ENCODE data around the gene CCDC68. TPM values are rescaled to one million over a fixed set of nuclear protein-coding genes. Genes with fewer than 3 reads are reported as not detected.
"Not testable (repeated sequence)": the region's sequence is repeated elsewhere in the genome, so short reads cannot be mapped to it uniquely, and the experiment has no call there.

CCDC68 gene
- total RNA-seq, 2 experiments from 2014 or later, result 0.29 TPM; not detected in 1

DNA sequence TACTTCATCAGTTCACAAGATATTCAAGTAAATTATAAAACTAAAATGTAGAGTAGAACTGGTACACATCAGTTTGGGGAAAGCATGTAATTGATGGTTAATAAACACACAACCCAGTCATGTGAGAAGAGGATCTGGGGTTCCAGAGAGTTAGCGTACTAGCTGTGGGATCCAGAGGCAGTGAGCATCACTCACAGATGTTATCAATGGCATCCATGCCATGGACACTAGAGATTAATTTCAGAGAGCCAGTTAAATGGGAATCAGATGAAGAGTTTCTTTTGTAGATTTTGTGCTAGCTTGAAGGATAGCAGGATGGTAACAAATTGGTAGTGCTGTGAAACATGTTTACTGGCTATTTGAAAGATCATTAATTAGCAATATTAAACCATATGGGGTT, 21.8 kb upstream of the CCDC68 start:
- Mint-ChIP-seq H3K27ac (no peak overlapping the region), H3K4me3 (no peak overlapping the region), H3K4me1 (no peaks in the 10 kb centered on the region), H3K9me3 (no peaks in the 10 kb centered on the region), H3K27me3 (peaks cover 4% of the 10 kb centered on the region), H3K36me3 (ENCODE audit: low read depth) (no peaks in the 10 kb centered on the region)
- ChIA-PET CTCF (no interaction called here), POLR2A (no interaction called here)
- DNase-seq, result no peak

DNA sequence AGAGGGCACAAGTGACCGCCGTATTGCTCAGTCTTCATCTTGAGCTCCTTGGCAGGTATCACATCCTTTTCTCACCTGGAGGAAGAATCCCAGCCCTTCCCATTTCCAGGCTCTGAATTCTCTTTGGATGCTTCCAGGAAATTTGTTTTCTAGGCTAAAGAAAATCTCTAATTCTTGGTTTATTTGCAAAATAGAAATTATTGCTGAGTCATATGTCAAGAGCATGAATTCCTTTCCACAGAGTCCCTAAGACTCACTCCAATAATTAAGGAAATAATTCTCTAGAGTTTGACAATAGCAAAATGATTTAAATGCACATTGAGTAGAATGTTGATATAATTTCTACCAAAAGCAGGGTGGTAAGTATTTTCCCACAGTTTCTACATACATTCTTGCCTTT, 16.3 kb upstream of the CCDC68 start:
- Mint-ChIP-seq H3K4me3 (no peak overlapping the region), H3K27me3 (peaks cover 4% of the 10 kb centered on the region), H3K4me1 (no peaks in the 10 kb centered on the region), H3K9me3 (no peaks in the 10 kb centered on the region), H3K27ac (no peak overlapping the region), H3K36me3 (ENCODE audit: low read depth) (no peaks in the 10 kb centered on the region)
- POLR2A ChIA-PET, result no interaction called here
- DNase-seq, result no peak
- CTCF ChIA-PET, result interaction anchor here (1.8 kb wide), 1 partner anchor 15 kb away, joined by 4 read pairs; no protein-coding TSS in a partner anchor

DNA sequence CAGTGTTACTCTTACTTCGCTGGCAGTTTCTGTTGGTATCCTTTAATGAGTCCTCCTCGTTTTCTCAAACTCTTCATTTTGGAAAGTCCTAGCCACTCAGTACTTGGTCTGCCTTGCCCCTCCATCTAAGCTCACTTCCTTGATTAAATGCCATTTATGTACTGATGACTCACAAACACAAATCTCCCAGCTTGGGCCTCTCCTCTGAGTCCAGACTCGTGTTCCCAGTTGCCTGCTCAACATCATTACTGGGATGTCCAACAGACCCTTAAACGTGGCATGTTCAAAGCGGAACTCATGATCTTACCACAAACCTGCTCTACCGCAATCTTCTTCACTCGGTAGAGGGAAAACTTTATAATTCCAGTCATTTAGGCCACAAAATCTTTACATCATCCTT, 13.8 kb upstream of the CCDC68 start:
- ChIA-PET CTCF (interaction anchor here (0.6 kb wide), 1 partner anchor 1044 kb away, joined by 5 read pairs; no protein-coding TSS in a partner anchor), POLR2A (no interaction called here)
- H3K9me3 Mint-ChIP-seq, result peaks cover 2% of the 10 kb centered on the region
- H3K36me3 Mint-ChIP-seq (ENCODE audit: low read depth), result no peaks in the 10 kb centered on the region
- no peaks in the 10 kb centered on the region for H3K4me1 Mint-ChIP-seq
- H3K4me3 Mint-ChIP-seq, result no peak overlapping the region
- DNase-seq, result no peak
- H3K27me3 Mint-ChIP-seq, result peaks cover 2% of the 10 kb centered on the region
- no peak overlapping the region for H3K27ac Mint-ChIP-seq

DNA sequence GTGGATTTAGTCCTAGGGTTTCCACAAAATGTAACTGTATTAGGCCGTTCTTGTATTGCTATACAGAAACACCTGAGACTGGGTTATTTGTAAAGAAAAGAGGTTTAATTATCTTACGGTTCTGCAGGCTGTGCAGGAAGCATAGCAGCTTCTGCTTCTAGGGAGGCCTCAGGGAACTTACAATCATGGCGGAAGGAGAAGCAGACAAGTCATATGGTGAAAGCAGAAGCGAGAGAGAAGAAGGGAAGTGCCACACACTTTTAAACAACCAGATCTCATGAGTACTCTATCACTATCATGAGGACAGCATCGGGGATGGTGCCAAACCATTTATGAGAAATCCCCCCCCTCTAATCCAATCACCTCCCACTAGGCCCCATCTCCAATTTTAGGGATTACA, 9.5 kb upstream of the CCDC68 start:
- Mint-ChIP-seq H3K4me3 (no peak overlapping the region), H3K27me3 (peaks cover 9% of the 10 kb centered on the region), H3K4me1 (no peaks in the 10 kb centered on the region), H3K27ac (no peak overlapping the region), H3K36me3 (ENCODE audit: low read depth) (no peaks in the 10 kb centered on the region), H3K9me3 (peaks cover 2% of the 10 kb centered on the region)
- ChIA-PET CTCF (no interaction called here), POLR2A (no interaction called here)
- no peak for DNase-seq

DNA sequence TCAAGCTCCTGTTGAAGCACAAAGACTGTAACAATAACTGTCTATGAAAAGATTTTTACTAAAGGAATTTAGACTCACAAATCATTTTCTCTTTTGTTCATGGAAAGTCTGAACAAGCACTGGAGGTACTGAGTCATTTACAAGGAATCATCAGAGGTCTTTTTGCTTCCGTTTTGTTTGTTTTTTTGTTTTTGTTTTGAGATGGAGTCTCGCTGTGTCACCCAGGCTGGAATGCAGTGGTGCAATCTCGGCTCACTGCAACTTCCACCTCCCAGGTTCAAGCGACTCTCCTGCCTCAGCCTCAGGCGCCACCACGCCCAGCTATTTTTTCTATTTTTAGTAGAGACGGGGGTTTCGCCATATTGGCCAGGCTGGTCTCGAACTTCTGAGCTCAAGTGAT, 9.0 kb upstream of the CCDC68 start:
- not testable (repeated sequence) for H3K4me1 Mint-ChIP-seq, H3K9me3 Mint-ChIP-seq
- peaks cover 15% of the 10 kb centered on the region for H3K27me3 Mint-ChIP-seq

DNA sequence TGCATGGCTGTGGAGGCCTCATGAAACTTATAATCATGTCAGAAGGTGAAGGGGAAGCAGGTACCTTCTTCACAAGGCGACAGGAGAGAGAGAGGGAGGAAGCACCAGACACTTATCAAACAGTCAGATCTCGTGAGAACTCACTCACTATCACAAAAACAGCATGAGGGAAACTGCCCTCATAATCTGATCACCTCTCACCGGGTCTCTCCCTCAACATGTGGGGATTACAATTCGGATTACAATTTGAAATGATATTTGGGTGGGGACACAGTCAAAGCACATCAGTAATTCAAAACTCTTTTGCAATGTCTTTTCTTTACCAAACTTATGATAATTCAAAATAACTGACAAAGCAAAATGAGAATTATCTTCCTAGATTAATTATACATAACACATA, 8.5 kb upstream of the CCDC68 start:
- Mint-ChIP-seq H3K36me3 (ENCODE audit: low read depth) (no peaks in the 10 kb centered on the region), H3K4me3 (no peak overlapping the region), H3K9me3 (peaks cover 2% of the 10 kb centered on the region), H3K27ac (no peak overlapping the region), H3K4me1 (no peaks in the 10 kb centered on the region), H3K27me3 (peaks cover 17% of the 10 kb centered on the region)
- DNase-seq, result no peak
- ChIA-PET POLR2A (no interaction called here), CTCF (no interaction called here)

More for the DNA sequence above, 9.0 kb upstream of the CCDC68 start:
- DNase-seq; H3K36me3 Mint-ChIP-seq (ENCODE audit: low read depth); CTCF ChIA-PET; H3K4me3 Mint-ChIP-seq; H3K27ac Mint-ChIP-seq; POLR2A ChIA-PET: not testable (repeated sequence)

DNA sequence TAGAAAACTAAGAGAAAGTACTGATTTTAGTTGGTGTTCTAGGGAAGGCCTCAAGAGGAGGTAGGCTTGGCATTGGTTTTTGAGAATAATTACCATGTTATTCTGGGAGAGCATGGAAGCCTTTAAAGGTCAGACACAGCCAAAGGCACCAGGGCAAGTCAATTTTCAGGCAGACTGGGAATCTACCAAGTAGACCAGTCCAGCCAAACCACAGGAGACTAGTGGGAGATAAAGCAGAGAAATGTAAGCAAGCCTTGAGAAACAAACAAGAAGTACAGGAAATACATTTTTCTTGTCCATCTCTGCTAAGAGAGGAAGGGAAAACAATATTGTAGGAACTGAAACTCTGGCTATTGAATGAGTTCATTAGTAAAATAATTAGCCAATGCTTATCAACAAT, 5.5 kb upstream of the CCDC68 start:
- H3K27ac Mint-ChIP-seq, result no peak overlapping the region
- no peaks in the 10 kb centered on the region for H3K36me3 Mint-ChIP-seq (ENCODE audit: low read depth)
- H3K9me3 Mint-ChIP-seq, result peaks cover 2% of the 10 kb centered on the region
- peaks cover 2% of the 10 kb centered on the region for H3K4me1 Mint-ChIP-seq
- ChIA-PET CTCF (no interaction called here), POLR2A (no interaction called here)
- no peak overlapping the region for H3K4me3 Mint-ChIP-seq
- no peak for DNase-seq
- peaks cover 38% of the 10 kb centered on the region for H3K27me3 Mint-ChIP-seq

DNA sequence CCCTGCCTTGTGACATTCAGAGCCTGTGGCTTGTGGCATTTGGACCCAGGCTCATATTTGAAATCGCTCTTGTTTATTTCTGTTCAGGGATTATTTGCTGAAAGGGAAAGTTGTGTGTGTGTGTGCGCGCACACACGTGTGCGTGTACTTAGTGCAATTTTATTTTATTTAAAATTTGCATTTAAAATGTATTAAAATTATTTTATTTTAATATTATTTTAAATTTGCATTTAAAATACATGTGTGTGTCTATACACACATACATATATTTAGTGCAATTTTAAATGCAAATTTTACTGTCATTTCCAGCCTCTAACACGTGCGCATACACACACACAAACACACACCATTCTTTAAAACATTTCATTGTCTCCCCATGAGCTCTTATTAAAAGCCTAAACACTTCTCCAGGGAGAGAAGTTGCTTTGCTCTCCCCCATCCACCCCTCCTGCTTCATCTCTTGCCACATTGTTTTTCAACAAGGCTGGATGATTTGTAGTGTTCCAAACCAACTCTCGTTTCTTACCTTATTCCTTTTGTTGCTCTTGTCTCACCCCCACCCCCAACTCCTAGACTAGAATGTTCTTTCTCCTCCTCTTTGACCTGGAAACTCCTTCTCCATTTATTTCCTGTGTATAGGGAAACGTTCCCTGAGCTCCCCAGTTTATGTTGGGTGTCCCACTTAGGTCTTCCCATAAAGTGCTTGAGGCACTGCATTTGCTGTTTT, 3.8 kb upstream of the CCDC68 start:
- Mint-ChIP-seq H3K4me1 (peaks cover 5% of the 10 kb centered on the region), H3K27ac (no peak overlapping the region), H3K4me3 (no peak overlapping the region), H3K27me3 (peaks cover 50% of the 10 kb centered on the region), H3K36me3 (ENCODE audit: low read depth) (no peaks in the 10 kb centered on the region), H3K9me3 (no peaks in the 10 kb centered on the region)
- ChIA-PET CTCF (no interaction called here), POLR2A (no interaction called here)
- no peak for DNase-seq

DNA sequence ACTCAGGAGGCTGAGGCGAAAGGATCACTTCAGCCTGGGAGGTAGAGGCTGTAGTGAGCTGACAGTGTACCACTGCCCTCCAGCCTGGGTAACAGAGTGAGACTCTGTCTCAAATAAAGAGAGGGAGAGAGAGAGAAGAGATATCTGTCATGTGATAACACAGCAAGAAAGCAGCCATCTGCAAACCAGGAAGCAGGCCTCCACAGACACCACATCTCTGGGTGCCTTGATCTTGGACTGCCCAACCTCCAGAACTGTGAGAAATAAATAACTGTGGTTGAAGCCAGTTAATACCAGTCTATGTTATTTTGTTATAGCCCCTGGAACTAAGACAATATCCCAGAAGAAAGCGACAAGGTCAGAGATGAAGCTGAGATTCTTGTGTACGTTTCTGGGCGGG, 2.6 kb upstream of the CCDC68 start:
- Mint-ChIP-seq H3K4me3 (no peak overlapping the region), H3K27me3 (peaks cover 60% of the 10 kb centered on the region), H3K4me1 (peaks cover 5% of the 10 kb centered on the region), H3K27ac (no peak overlapping the region), H3K9me3 (no peaks in the 10 kb centered on the region), H3K36me3 (ENCODE audit: low read depth) (no peaks in the 10 kb centered on the region)
- no peak for DNase-seq
- POLR2A ChIA-PET, result no interaction called here
- CTCF ChIA-PET, result no interaction called here

DNA sequence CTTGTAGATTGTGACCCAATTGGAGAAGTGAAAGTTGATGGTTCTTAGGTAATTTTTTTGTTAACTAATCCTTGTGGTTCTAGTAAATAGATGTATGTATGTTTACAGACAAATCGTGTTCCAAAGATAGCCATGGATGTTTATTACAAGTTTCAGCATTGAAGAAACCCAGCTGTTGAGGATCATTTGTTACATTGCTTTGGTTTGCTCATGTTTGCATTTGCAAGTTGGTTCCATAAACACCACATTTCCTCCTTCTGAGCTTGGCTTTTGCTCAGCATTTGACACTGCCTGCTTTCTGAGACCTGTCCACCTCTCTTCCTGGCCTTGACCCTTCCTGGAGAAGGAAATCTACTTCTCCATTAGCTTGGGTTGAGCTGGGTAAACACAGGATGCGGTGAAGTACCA, 1.8 kb upstream of the CCDC68 start:
- Mint-ChIP-seq H3K27me3 (peaks cover 65% of the 10 kb centered on the region), H3K4me1 (peaks cover 5% of the 10 kb centered on the region), H3K27ac (no peak overlapping the region), H3K4me3 (no peak overlapping the region), H3K9me3 (no peaks in the 10 kb centered on the region), H3K36me3 (ENCODE audit: low read depth) (no peaks in the 10 kb centered on the region)
- no peak for DNase-seq
- ChIA-PET POLR2A (no interaction called here), CTCF (interaction anchor here (1.4 kb wide), 1 partner anchor 14 kb away, joined by 4 read pairs; no protein-coding TSS in a partner anchor)

DNA sequence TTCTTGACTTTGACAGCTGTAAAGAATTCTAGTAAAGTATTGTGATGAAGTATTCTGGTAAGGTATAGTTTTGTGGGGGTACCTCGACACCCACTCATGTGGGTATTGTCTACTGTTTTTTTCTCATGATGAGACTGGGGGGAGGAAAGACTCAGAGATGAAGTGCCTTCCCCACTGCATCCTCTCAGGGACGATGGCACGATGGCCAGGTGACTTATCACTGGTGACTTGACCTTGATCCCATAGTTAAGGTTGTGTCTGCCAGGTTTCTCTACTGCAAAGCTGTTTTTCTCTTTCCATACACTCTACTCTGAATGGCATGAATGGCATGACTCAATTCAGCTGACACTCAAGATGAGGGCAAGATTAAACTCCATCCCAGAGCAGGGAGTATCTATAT, 936 bp upstream of the CCDC68 start:
- DNase-seq, result no peak
- no peak overlapping the region for H3K4me3 Mint-ChIP-seq
- no peaks in the 10 kb centered on the region for H3K36me3 Mint-ChIP-seq (ENCODE audit: low read depth)
- peaks cover 5% of the 10 kb centered on the region for H3K4me1 Mint-ChIP-seq
- H3K27me3 Mint-ChIP-seq, result peaks cover 70% of the 10 kb centered on the region
- CTCF ChIA-PET, result interaction anchor here (1.2 to 1.4 kb wide), 2 partner anchors 15 to 54 kb away, joined by 4 to 5 read pairs; no protein-coding TSS in a partner anchor
- POLR2A ChIA-PET, result no interaction called here
- H3K9me3 Mint-ChIP-seq, result no peaks in the 10 kb centered on the region
- no peak overlapping the region for H3K27ac Mint-ChIP-seq

DNA sequence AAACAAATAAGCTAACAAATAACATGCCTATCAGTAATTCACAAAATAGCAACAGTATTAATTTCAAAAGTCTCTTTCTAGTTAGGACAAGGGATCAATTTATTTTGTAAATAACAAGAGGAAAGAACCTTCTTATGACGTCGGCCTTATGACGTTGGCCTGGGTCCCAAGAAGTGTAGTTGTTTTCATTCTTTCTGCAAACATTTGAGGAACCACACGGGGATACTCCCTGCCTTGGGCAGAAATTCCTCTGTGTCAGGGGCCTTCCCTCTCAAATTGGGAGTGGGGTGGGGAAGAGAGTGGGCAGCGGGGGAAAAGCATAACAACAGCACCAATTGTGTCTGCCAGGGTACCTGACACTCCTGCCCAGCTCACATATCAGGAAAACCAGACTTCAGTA, 1.3 kb downstream of the CCDC68 start:
- Mint-ChIP-seq H3K4me1 (peaks cover 5% of the 10 kb centered on the region), H3K36me3 (ENCODE audit: low read depth) (no peaks in the 10 kb centered on the region), H3K27me3 (peaks cover 61% of the 10 kb centered on the region), H3K9me3 (no peaks in the 10 kb centered on the region), H3K27ac (no peak overlapping the region), H3K4me3 (no peak overlapping the region)
- no peak for DNase-seq
- POLR2A ChIA-PET, result no interaction called here
- CTCF ChIA-PET, result no interaction called here

DNA sequence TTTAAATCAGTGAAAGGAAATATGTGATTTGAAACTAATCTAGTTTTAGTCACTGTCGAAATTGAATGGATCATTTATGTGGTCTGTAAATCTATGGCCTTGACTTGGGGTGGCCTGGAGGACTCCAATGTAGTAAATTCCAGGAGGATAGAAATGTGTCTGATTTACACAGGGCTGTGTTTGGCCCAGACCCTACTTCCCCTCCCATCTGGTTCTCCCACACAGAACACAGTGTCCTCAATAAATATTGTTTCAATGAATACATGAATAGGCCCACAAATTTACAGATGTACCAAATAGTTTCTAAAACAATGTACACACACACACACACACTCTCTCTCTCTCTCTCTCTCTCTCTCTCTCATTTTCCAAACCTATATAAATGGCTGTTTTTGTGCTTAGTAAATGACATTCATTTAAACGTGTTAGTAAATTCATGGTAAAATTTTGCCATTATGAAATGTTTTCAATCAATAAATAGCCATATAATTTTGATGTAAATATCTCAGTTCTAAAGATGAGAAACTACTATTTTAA, 1.9 kb downstream of the CCDC68 start:
- no peak for DNase-seq
- CTCF ChIA-PET, result no interaction called here
- H3K4me3 Mint-ChIP-seq, result no peak overlapping the region
- peaks cover 5% of the 10 kb centered on the region for H3K4me1 Mint-ChIP-seq
- POLR2A ChIA-PET, result no interaction called here
- no peaks in the 10 kb centered on the region for H3K36me3 Mint-ChIP-seq (ENCODE audit: low read depth)
- H3K27me3 Mint-ChIP-seq, result peaks cover 61% of the 10 kb centered on the region
- no peak overlapping the region for H3K27ac Mint-ChIP-seq
- no peaks in the 10 kb centered on the region for H3K9me3 Mint-ChIP-seq

DNA sequence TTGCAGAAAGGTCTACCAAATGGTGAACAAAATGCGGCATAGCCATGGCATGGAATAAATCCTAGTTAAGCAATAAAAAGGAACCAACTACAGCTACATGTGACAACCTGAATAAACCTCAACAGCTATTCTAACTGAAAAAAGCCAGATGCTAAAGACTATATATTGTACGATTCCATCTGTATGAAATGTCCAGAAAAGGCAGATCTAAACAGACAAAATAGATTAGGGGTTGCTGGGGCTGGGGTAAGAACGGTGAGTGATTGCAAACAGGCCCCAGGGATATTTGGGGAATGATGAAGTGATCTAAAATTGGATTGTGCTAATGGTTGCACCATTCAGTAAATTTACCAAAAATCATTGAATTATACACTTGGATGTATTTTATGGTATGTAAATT, 2.8 kb downstream of the CCDC68 start:
- no peak overlapping the region for H3K4me3 Mint-ChIP-seq
- H3K4me1 Mint-ChIP-seq, result peaks cover 5% of the 10 kb centered on the region
- H3K27ac Mint-ChIP-seq, result no peak overlapping the region
- POLR2A ChIA-PET, result no interaction called here
- H3K36me3 Mint-ChIP-seq (ENCODE audit: low read depth), result no peaks in the 10 kb centered on the region
- CTCF ChIA-PET, result no interaction called here
- H3K27me3 Mint-ChIP-seq, result peaks cover 58% of the 10 kb centered on the region
- no peak for DNase-seq
- no peaks in the 10 kb centered on the region for H3K9me3 Mint-ChIP-seq

All from activated CD4-positive, alpha-beta T cell treated with anti-CD3 and anti-CD28 coated beads, Interleukin-2, amount 10 ng/mL, durations not matched to agents 7 days and 5 days (primary cell).